Measurements from ENCODE around the gene HSPA5.
"Not testable (repeated sequence)": the region's sequence is repeated elsewhere in the genome, so short reads cannot be mapped to it uniquely, and the experiment has no call there.

Gene HSPA5

GRCh38 chr9:125241000-125241862 is at the start of gene HSPA5:
Gene HSPA5 (minus strand): TSS chr9:125241343. CDS start chr9:125241126, 217 bp downstream.
- no peaks in the 10 kb centered on the region for H3K27me3 ChIP-seq (ENCODE audit: control insufficient read depth, insufficient read depth, low read length)
- no peaks in the 10 kb centered on the region for H3K9me3 ChIP-seq (ENCODE audit: control insufficient read depth, low read length)
- peak within 1 kb of the TSS; percentile 75 for H3K4me3 ChIP-seq (ENCODE audit: low read length)
- H3K36me3 ChIP-seq (ENCODE audit: control insufficient read depth, insufficient read depth, low read length): peaks cover 10% of the 10 kb centered on the region
- H3K9ac ChIP-seq (ENCODE audit: low read length): peak within 1 kb of the TSS; percentile 98
- peaks cover 30% of the 10 kb centered on the region for H3K4me1 ChIP-seq (ENCODE audit: control insufficient read depth, insufficient read depth, low read length)

DNA sequence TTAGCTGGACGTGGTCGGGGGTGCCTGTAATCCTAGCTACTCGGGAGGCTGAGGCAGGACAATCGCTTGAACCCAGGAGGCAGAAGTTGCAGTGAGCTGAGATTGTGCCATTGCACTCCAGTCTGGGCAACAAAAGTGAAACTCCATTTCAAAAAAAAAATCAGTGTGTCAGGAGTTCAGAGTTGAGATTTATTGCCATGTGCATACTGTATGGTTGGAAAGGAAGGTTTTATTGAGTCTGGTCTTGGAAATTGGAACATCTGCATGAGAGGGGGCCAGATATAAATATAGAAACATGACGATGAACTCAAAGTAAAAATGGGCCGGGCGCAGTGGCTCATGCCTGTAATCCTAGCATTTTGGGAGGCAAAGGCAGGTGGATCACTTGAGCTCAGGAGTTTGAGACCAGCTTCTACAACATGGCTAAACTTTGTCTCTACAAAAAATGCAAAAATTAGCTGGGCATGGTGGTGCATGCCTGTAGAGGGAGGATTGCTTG is 45.8 kb upstream of the HSPA5 start:
- H3K4me3 ChIP-seq (ENCODE audit: low read length); H3K9ac ChIP-seq (ENCODE audit: low read length); H3K27me3 ChIP-seq (ENCODE audit: control insufficient read depth, insufficient read depth, low read length): not testable (repeated sequence)

DNA sequence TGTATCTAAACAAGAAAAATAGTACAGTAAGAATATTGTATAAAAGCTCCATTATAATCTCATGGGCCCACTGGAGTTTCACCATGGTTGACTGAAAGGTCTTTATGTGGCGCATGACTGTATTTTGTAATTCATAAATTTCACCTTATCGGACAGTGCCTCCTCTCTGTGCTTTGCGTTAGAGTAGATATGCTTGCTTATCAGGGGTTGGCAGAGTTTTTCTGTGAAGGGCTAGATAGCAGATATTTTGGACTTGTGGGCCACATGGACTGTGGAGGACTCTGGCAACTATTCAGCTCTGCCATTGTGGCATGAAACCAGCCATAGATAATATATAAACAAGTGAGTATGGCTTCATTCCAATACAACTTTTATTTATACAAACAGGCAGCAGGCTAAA is 43.7 kb upstream of the HSPA5 start:
- Histone ChIP-seq H3K36me3 (ENCODE audit: control insufficient read depth, insufficient read depth, low read length) (no peaks in the 10 kb centered on the region), H3K9me3 (ENCODE audit: control insufficient read depth, low read length) (no peaks in the 10 kb centered on the region), H3K4me3 (ENCODE audit: low read length) (no peak overlapping the region), H3K9ac (ENCODE audit: low read length) (no peak overlapping the region), H3K27me3 (ENCODE audit: control insufficient read depth, insufficient read depth, low read length) (no peaks in the 10 kb centered on the region), H3K4me1 (ENCODE audit: control insufficient read depth, insufficient read depth, low read length) (peaks cover 15% of the 10 kb centered on the region)

More for the DNA sequence above, 45.8 kb upstream of the HSPA5 start:
- H3K9me3 ChIP-seq (ENCODE audit: control insufficient read depth, low read length); H3K36me3 ChIP-seq (ENCODE audit: control insufficient read depth, insufficient read depth, low read length): not testable (repeated sequence)
- peaks cover 15% of the 10 kb centered on the region for H3K4me1 ChIP-seq (ENCODE audit: control insufficient read depth, insufficient read depth, low read length)

- Histone ChIP-seq H3K36me3 (ENCODE audit: control insufficient read depth, insufficient read depth, low read length) (no peaks in the 10 kb centered on the region), H3K27me3 (ENCODE audit: control insufficient read depth, insufficient read depth, low read length) (no peaks in the 10 kb centered on the region), H3K4me3 (ENCODE audit: low read length) (no peak overlapping the region), H3K4me1 (ENCODE audit: control insufficient read depth, insufficient read depth, low read length) (peaks cover 13% of the 10 kb centered on the region), H3K9me3 (ENCODE audit: control insufficient read depth, low read length) (no peaks in the 10 kb centered on the region), H3K9ac (ENCODE audit: low read length) (no peak overlapping the region)
Measured at GRCh38 chr9:125280945-125281344, 39.8 kb upstream of the HSPA5 start.

GRCh38 chr9:125277411-125277810 is 36.3 kb upstream of the HSPA5 start:
- Histone ChIP-seq H3K9me3 (ENCODE audit: control insufficient read depth, low read length) (no peaks in the 10 kb centered on the region), H3K36me3 (ENCODE audit: control insufficient read depth, insufficient read depth, low read length) (no peaks in the 10 kb centered on the region), H3K4me1 (ENCODE audit: control insufficient read depth, insufficient read depth, low read length) (no peaks in the 10 kb centered on the region), H3K4me3 (ENCODE audit: low read length) (no peak overlapping the region), H3K27me3 (ENCODE audit: control insufficient read depth, insufficient read depth, low read length) (no peaks in the 10 kb centered on the region), H3K9ac (ENCODE audit: low read length) (no peak overlapping the region)

GRCh38 chr9:125276771-125277170 is 35.6 kb upstream of the HSPA5 start:
- no peaks in the 10 kb centered on the region for H3K4me1 ChIP-seq (ENCODE audit: control insufficient read depth, insufficient read depth, low read length)
- no peak overlapping the region for H3K9ac ChIP-seq (ENCODE audit: low read length)

DNA sequence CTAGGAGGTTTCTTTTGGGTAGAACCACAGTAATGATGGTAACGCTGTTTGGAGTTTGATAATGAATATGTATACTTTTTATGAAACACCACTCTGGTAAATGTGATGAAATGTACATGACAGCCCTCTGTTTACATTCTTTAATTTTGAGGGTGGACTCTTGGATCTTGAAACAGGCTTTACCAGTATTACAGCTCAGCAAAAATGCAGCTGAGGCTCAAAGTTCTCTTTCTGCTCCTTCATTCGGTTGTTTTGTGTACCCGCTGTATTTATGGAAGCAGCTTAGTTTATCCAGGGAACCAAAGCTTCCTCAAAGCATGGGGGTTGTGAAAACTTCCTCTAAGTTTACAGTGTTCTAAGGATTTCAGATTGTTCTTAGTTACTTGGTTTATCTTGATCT is 31.6 kb upstream of the HSPA5 start:
- no peaks in the 10 kb centered on the region for H3K27me3 ChIP-seq (ENCODE audit: control insufficient read depth, insufficient read depth, low read length)
- no peak overlapping the region for H3K4me3 ChIP-seq (ENCODE audit: low read length)
- no peaks in the 10 kb centered on the region for H3K4me1 ChIP-seq (ENCODE audit: control insufficient read depth, insufficient read depth, low read length)
- no peak overlapping the region for H3K9ac ChIP-seq (ENCODE audit: low read length)
- no peaks in the 10 kb centered on the region for H3K36me3 ChIP-seq (ENCODE audit: control insufficient read depth, insufficient read depth, low read length)
- H3K9me3 ChIP-seq (ENCODE audit: control insufficient read depth, low read length): no peaks in the 10 kb centered on the region

More at GRCh38 chr9:125276771-125277170, 35.6 kb upstream of the HSPA5 start:
- Histone ChIP-seq H3K27me3 (ENCODE audit: control insufficient read depth, insufficient read depth, low read length) (no peaks in the 10 kb centered on the region), H3K36me3 (ENCODE audit: control insufficient read depth, insufficient read depth, low read length) (no peaks in the 10 kb centered on the region), H3K4me3 (ENCODE audit: low read length) (no peak overlapping the region), H3K9me3 (ENCODE audit: control insufficient read depth, low read length) (no peaks in the 10 kb centered on the region)

- H3K27me3 ChIP-seq (ENCODE audit: control insufficient read depth, insufficient read depth, low read length): no peaks in the 10 kb centered on the region
- no peaks in the 10 kb centered on the region for H3K9me3 ChIP-seq (ENCODE audit: control insufficient read depth, low read length)
- no peak overlapping the region for H3K9ac ChIP-seq (ENCODE audit: low read length)
- H3K4me3 ChIP-seq (ENCODE audit: low read length): no peak overlapping the region
- H3K36me3 ChIP-seq (ENCODE audit: control insufficient read depth, insufficient read depth, low read length): no peaks in the 10 kb centered on the region
- no peaks in the 10 kb centered on the region for H3K4me1 ChIP-seq (ENCODE audit: control insufficient read depth, insufficient read depth, low read length)
Measured at GRCh38 chr9:125271081-125271480, 29.9 kb upstream of the HSPA5 start.

GRCh38 chr9:125269014-125269397 is 27.9 kb upstream of the HSPA5 start:
- no peaks in the 10 kb centered on the region for H3K27me3 ChIP-seq (ENCODE audit: control insufficient read depth, insufficient read depth, low read length)
- H3K9ac ChIP-seq (ENCODE audit: low read length): no peak overlapping the region
- H3K4me1 ChIP-seq (ENCODE audit: control insufficient read depth, insufficient read depth, low read length): no peaks in the 10 kb centered on the region
- no peaks in the 10 kb centered on the region for H3K36me3 ChIP-seq (ENCODE audit: control insufficient read depth, insufficient read depth, low read length)
- no peaks in the 10 kb centered on the region for H3K9me3 ChIP-seq (ENCODE audit: control insufficient read depth, low read length)
- H3K4me3 ChIP-seq (ENCODE audit: low read length): no peak overlapping the region

- H3K27me3 ChIP-seq (ENCODE audit: control insufficient read depth, insufficient read depth, low read length): no peaks in the 10 kb centered on the region
- H3K9ac ChIP-seq (ENCODE audit: low read length): no peak overlapping the region
Measured at GRCh38 chr9:125268394-125269013, 27.4 kb upstream of the HSPA5 start.

GRCh38 chr9:125264068-125264467 is 22.9 kb upstream of the HSPA5 start:
- not testable (repeated sequence) for H3K36me3 ChIP-seq (ENCODE audit: control insufficient read depth, insufficient read depth, low read length); H3K27me3 ChIP-seq (ENCODE audit: control insufficient read depth, insufficient read depth, low read length); H3K4me3 ChIP-seq (ENCODE audit: low read length); H3K9me3 ChIP-seq (ENCODE audit: control insufficient read depth, low read length); H3K4me1 ChIP-seq (ENCODE audit: control insufficient read depth, insufficient read depth, low read length); H3K9ac ChIP-seq (ENCODE audit: low read length)

More at GRCh38 chr9:125268394-125269013, 27.4 kb upstream of the HSPA5 start:
- Histone ChIP-seq H3K36me3 (ENCODE audit: control insufficient read depth, insufficient read depth, low read length) (no peaks in the 10 kb centered on the region), H3K4me3 (ENCODE audit: low read length) (no peak overlapping the region), H3K4me1 (ENCODE audit: control insufficient read depth, insufficient read depth, low read length) (no peaks in the 10 kb centered on the region), H3K9me3 (ENCODE audit: control insufficient read depth, low read length) (no peaks in the 10 kb centered on the region)

DNA sequence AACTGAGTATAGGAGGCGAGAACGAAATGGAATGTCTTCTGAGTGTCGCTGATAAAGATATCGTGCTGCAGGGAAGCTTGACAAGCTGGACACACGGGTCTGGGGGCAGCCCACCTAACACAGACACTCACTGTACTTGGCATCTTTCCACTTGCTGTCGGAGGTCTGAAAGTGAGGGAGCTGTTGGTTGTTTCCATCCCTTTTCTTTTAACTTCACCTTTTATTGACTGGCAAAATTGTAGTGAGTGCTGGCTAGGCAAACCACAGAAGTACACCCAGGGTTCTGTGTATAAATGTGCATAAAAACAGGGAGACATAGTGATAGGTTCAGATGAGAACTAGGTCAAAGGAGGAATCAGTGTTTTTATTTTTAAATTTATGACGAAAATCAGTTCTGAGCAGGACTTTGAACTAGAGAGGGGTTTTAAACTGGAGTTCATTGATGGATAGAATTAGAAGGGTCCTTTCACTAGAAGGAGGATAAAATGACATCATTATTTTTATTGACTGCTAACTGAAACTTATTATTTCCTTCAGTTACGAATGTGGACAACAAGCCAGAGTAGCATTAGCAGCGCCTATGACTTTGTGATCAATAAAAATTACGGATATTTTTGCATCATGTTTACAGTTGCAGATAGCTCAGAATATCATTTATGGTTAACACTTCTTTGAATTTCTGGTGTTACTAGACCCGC is 21.3 kb upstream of the HSPA5 start:
- peak overlapping the region; percentile 96 for H3K9ac ChIP-seq (ENCODE audit: low read length)
- H3K4me3 ChIP-seq (ENCODE audit: low read length): peak overlapping the region; percentile 94
- peaks cover 4% of the 10 kb centered on the region for H3K4me1 ChIP-seq (ENCODE audit: control insufficient read depth, insufficient read depth, low read length)
- H3K27me3 ChIP-seq (ENCODE audit: control insufficient read depth, insufficient read depth, low read length): no peaks in the 10 kb centered on the region
- no peaks in the 10 kb centered on the region for H3K9me3 ChIP-seq (ENCODE audit: control insufficient read depth, low read length)
- no peaks in the 10 kb centered on the region for H3K36me3 ChIP-seq (ENCODE audit: control insufficient read depth, insufficient read depth, low read length)
